ENCODE measurements around the gene TMA16.

Gene TMA16

GRCh38 chr4:163565226-163566135 is 71.0 kb downstream of the TMA16 start:
- DNase-seq: no peak

GRCh38 chr4:163566257-163566796 is 71.8 kb downstream of the TMA16 start:
- DNase-seq: no peak

GRCh38 chr4:163568843-163569242 is 74.4 kb downstream of the TMA16 start:
- no peak for DNase-seq

All from COR-L47 (cell line).